ENCODE measurements around the gene ENAH.

ENAH gene

DNA sequence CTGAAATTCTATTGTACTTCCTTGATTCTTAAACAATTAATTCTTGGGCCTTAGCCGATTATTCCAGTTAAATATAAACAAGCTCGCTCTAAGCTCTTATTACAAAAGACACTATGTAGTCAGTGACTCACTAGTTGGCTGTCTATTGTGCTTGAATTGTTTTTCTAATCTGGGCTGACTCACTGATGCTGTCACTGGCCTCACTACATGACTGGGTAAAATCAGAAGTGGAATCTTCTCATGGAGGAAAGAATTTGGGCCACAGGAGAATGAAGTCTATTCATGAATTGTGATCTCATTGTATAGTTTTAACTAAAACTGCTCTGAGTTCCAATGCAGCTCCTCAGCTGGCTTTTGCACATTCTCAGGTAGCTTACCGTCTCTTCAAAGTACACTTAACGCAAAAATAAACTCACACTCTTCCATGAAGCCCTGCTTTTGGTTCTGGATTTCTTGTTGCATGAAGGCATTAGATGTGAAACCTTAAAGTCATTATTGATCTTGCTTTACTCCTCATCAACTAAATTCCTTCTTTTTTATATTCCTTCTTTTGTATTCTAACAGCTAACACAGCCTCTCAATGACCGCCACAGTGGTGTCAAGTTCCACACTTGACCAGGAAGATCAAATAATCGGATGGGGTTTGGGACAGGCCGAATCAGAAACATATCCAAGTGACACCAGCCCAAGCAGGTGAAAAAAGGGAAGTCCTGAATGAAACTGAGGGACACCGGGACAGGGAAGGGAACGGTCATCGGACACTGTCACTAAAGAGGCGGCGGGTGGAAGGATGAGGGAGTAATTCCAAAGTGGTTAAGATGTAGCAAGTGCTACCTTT is 144.2 kb downstream of the ENAH start:
- Histone ChIP-seq H3K27me3 (ENCODE audit: insufficient read depth, insufficient read length) (no peaks in the 10 kb centered on the region), H3K4me1 (ENCODE audit: insufficient read depth, insufficient read length) (no peaks in the 10 kb centered on the region), H3K9me3 (ENCODE audit: insufficient read depth, low read length) (no peaks in the 10 kb centered on the region), H3K36me3 (ENCODE audit: insufficient read depth, insufficient read length, low read length) (peaks cover 40% of the 10 kb centered on the region), H3K4me3 (ENCODE audit: insufficient read length, low read depth) (no peak overlapping the region), H3K9ac (ENCODE audit: insufficient read length, low read depth) (peak overlapping the region; percentile 2)
- peak; percentile 85 for DNase-seq (ENCODE audit: low read depth, low spot score)
- no peak for TF ChIP-seq YY1 (IDR thresholded peaks at IDR 0.05; ENCODE audit: insufficient read depth, insufficient read length)
- no peak for TF ChIP-seq ZNF274 (IDR thresholded peaks at IDR 0.05; ENCODE audit: low read depth, low read length)
- no peak for TF ChIP-seq SUZ12 (IDR thresholded peaks at IDR 0.05; ENCODE audit: extremely low read depth, insufficient read depth, insufficient read length)

GRCh38 chr1:225506727-225507126 is 146.2 kb downstream of the ENAH start:
- TF ChIP-seq SUZ12 (IDR thresholded peaks at IDR 0.05; ENCODE audit: extremely low read depth, insufficient read depth, insufficient read length) (no peak), YY1 (IDR thresholded peaks at IDR 0.05; ENCODE audit: insufficient read depth, insufficient read length) (no peak), ZNF274 (IDR thresholded peaks at IDR 0.05; ENCODE audit: low read depth, low read length) (no peak)
- Histone ChIP-seq H3K4me3 (ENCODE audit: insufficient read length, low read depth) (no peak overlapping the region), H3K27me3 (ENCODE audit: insufficient read depth, insufficient read length) (no peaks in the 10 kb centered on the region), H3K9ac (ENCODE audit: insufficient read length, low read depth) (no peak overlapping the region), H3K36me3 (ENCODE audit: insufficient read depth, insufficient read length, low read length) (peaks cover 25% of the 10 kb centered on the region), H3K4me1 (ENCODE audit: insufficient read depth, insufficient read length) (no peaks in the 10 kb centered on the region), H3K9me3 (ENCODE audit: insufficient read depth, low read length) (no peaks in the 10 kb centered on the region)
- DNase-seq (ENCODE audit: low read depth, low spot score) = no peak

- no peaks in the 10 kb centered on the region for H3K9me3 ChIP-seq (ENCODE audit: insufficient read depth, low read length)
- H3K9ac ChIP-seq (ENCODE audit: insufficient read length, low read depth) = no peak overlapping the region
- DNase-seq (ENCODE audit: low read depth, low spot score) = no peak
- H3K27me3 ChIP-seq (ENCODE audit: insufficient read depth, insufficient read length) = no peaks in the 10 kb centered on the region
- H3K4me3 ChIP-seq (ENCODE audit: insufficient read length, low read depth) = no peak overlapping the region
- H3K4me1 ChIP-seq (ENCODE audit: insufficient read depth, insufficient read length) = no peaks in the 10 kb centered on the region
- TF ChIP-seq YY1 (IDR thresholded peaks at IDR 0.05; ENCODE audit: insufficient read depth, insufficient read length) (no peak), ZNF274 (IDR thresholded peaks at IDR 0.05; ENCODE audit: low read depth, low read length) (no peak), SUZ12 (IDR thresholded peaks at IDR 0.05; ENCODE audit: extremely low read depth, insufficient read depth, insufficient read length) (no peak)
- H3K36me3 ChIP-seq (ENCODE audit: insufficient read depth, insufficient read length, low read length) = peaks cover 26% of the 10 kb centered on the region
These were observed 148.1 kb downstream of the ENAH start for GRCh38 chr1:225504776-225505175.

- H3K36me3 ChIP-seq (ENCODE audit: insufficient read depth, insufficient read length, low read length) = peaks cover 40% of the 10 kb centered on the region
These were observed 152.2 kb downstream of the ENAH start for GRCh38 chr1:225500624-225501192.

DNA sequence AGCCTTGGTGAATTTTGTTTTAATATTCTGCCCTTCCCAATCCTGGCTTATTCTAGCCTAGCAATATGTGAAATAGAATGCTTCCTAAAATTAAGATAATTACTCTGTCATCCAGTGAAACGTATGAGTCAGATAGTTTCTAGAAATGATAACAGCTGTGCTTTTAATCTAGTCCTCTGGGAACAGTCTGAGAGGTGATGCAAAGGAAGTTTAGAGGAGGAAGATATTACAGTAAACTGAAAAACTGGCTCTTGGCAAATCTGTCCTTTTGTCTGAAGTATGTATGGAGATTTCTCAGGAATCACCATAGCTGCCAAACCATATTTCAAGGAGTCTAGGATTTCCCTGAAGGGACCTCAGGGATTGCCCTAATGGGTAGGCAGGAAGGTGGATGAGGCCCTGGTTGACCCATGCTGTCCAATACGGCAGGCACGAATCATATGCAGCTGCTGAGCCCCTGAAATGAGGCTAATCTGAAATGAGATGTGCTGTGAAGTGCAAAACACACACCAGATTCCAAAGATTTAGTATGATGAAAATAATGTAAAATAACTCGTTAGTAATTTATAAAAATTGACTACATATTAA is 154.3 kb downstream of the ENAH start:
- Histone ChIP-seq H3K27me3 (ENCODE audit: insufficient read depth, insufficient read length) (no peaks in the 10 kb centered on the region), H3K9me3 (ENCODE audit: insufficient read depth, low read length) (no peaks in the 10 kb centered on the region), H3K4me3 (ENCODE audit: insufficient read length, low read depth) (no peak overlapping the region), H3K4me1 (ENCODE audit: insufficient read depth, insufficient read length) (no peaks in the 10 kb centered on the region), H3K36me3 (ENCODE audit: insufficient read depth, insufficient read length, low read length) (peaks cover 49% of the 10 kb centered on the region), H3K9ac (ENCODE audit: insufficient read length, low read depth) (no peak overlapping the region)
- DNase-seq (ENCODE audit: low read depth, low spot score) = no peak
- TF ChIP-seq YY1 (IDR thresholded peaks at IDR 0.05; ENCODE audit: insufficient read depth, insufficient read length) = no peak

More at GRCh38 chr1:225500624-225501192, 152.2 kb downstream of the ENAH start:
- Histone ChIP-seq H3K4me1 (ENCODE audit: insufficient read depth, insufficient read length) (no peaks in the 10 kb centered on the region), H3K27me3 (ENCODE audit: insufficient read depth, insufficient read length) (no peaks in the 10 kb centered on the region), H3K9ac (ENCODE audit: insufficient read length, low read depth) (no peak overlapping the region), H3K4me3 (ENCODE audit: insufficient read length, low read depth) (no peak overlapping the region), H3K9me3 (ENCODE audit: insufficient read depth, low read length) (no peaks in the 10 kb centered on the region)
- DNase-seq (ENCODE audit: low read depth, low spot score) = no peak
- TF ChIP-seq SUZ12 (IDR thresholded peaks at IDR 0.05; ENCODE audit: extremely low read depth, insufficient read depth, insufficient read length) = no peak
- TF ChIP-seq ZNF274 (IDR thresholded peaks at IDR 0.05; ENCODE audit: low read depth, low read length) = no peak
- TF ChIP-seq YY1 (IDR thresholded peaks at IDR 0.05; ENCODE audit: insufficient read depth, insufficient read length) = no peak

- peaks cover 46% of the 10 kb centered on the region for H3K36me3 ChIP-seq (ENCODE audit: insufficient read depth, insufficient read length, low read length)
- no peaks in the 10 kb centered on the region for H3K9me3 ChIP-seq (ENCODE audit: insufficient read depth, low read length)
- no peak overlapping the region for H3K4me3 ChIP-seq (ENCODE audit: insufficient read length, low read depth)
- TF ChIP-seq ZNF274 (IDR thresholded peaks at IDR 0.05; ENCODE audit: low read depth, low read length) = no peak
- TF ChIP-seq YY1 (IDR thresholded peaks at IDR 0.05; ENCODE audit: insufficient read depth, insufficient read length) = no peak
- TF ChIP-seq SUZ12 (IDR thresholded peaks at IDR 0.05; ENCODE audit: extremely low read depth, insufficient read depth, insufficient read length) = no peak
- DNase-seq (ENCODE audit: low read depth, low spot score) = no peak
- H3K27me3 ChIP-seq (ENCODE audit: insufficient read depth, insufficient read length) = no peaks in the 10 kb centered on the region
- H3K9ac ChIP-seq (ENCODE audit: insufficient read length, low read depth) = no peak overlapping the region
- H3K4me1 ChIP-seq (ENCODE audit: insufficient read depth, insufficient read length) = no peaks in the 10 kb centered on the region
These were observed 158.0 kb downstream of the ENAH start for GRCh38 chr1:225494789-225495359.
